ENCODE results near the gene FAM89A.

- TF ChIP-seq POLR2A (IDR thresholded peaks at IDR 0.05; ENCODE audit: low read depth, low read length) (no peak), TAF1 (IDR thresholded peaks at IDR 0.05; ENCODE audit: borderline replicate concordance, low read depth, low read length) (no peak), POLR2AphosphoS5 (IDR thresholded peaks at IDR 0.05; ENCODE audit: low read depth, low read length) (no peak)
Observed at GRCh38 chr1:230979952-230980351, 60.1 kb downstream of the FAM89A start.

All from GM12892 (cell line).